A673 (cell line): ENCODE results near the gene GRIK2. TPM values are rescaled to one million over a fixed set of nuclear protein-coding genes. Genes with fewer than 3 reads are reported as not detected.

Experiments
- BruUV-seq: library from RNA; stranded (reverse); fragments of 400-500 nt; replicated peaks from 2 replicates; lab custom pipeline; 2021; lab: Mats Ljungman, UMichigan
- CTCF ChIA-PET: fragments of 300-600 bp; sonication (Branson Sonifier 250); formaldehyde crosslinking; loops from one replicate; lab custom pipeline; 2022; ENCODE audit warnings: antibody characterized with exemption; lab: Charles Lee
- POLR2A ChIA-PET: fragments of 300-600 bp; sonication (Branson Sonifier 250); formaldehyde crosslinking; loops from one replicate; lab custom pipeline; 2022; ENCODE audit warnings: antibody characterized with exemption; ENCODE audit not compliant: low non-redundant PET; lab: Charles Lee
- DNase-seq: peaks from one replicate; pipeline ENCODE4 v3.0.0-alpha.2; 2015; ENCODE audit warnings: low spot score
- H3K27ac ChIP-seq: fragments of 200-600 bp; sonication (generic); 2 replicates; pipeline ENCODE4 v1.5.1; 2016; ENCODE audit warnings: mixed run types, low read depth, mild to moderate bottlenecking, mixed read lengths, antibody characterized with exemption, low read length; ENCODE audit not compliant: poor library complexity, severe bottlenecking
- H3K27me3 ChIP-seq: fragments of 200-600 bp; sonication (generic); replicated peaks from 2 replicates; pipeline ENCODE4 v1.6.1; 2017; ENCODE audit warnings: mixed run types, low read depth, mild to moderate bottlenecking, mixed read lengths, antibody characterized with exemption, low read length; ENCODE audit not compliant: insufficient read depth, poor library complexity
- H3K36me3 ChIP-seq: fragments of 200-600 bp; sonication (generic); 2 replicates; pipeline ENCODE4 v1.6.1; 2016; ENCODE audit warnings: mixed run types, mild to moderate bottlenecking, mixed read lengths, antibody characterized with exemption, low read length; ENCODE audit not compliant: insufficient read depth, poor library complexity, severe bottlenecking
- H3K4me1 ChIP-seq: fragments of 200-600 bp; sonication (generic); 2 replicates; pipeline ENCODE4 v1.6.1; 2017; ENCODE audit warnings: mixed run types, mild to moderate bottlenecking, mixed read lengths, antibody characterized with exemption, low read length; ENCODE audit not compliant: insufficient read depth, poor library complexity, severe bottlenecking
- H3K4me3 ChIP-seq: fragments of 200-600 bp; sonication (generic); 2 replicates; pipeline ENCODE4 v1.5.1; 2016; ENCODE audit warnings: low read depth, mixed run types, mild to moderate bottlenecking, mixed read lengths, low read length; ENCODE audit not compliant: poor library complexity, severe bottlenecking
- H3K9me3 ChIP-seq: fragments of 200-600 bp; sonication (generic); 2 replicates; pipeline ENCODE4 v1.6.1; 2016; ENCODE audit warnings: mixed run types, low read depth, mild to moderate bottlenecking, mixed read lengths, antibody characterized with exemption, low read length; ENCODE audit not compliant: poor library complexity, severe bottlenecking
- CTCF ChIP-seq: fragments of 300-800, 200-600 bp; sonication (generic); conservative IDR thresholded peaks from 2 replicates; pipeline ENCODE4 v1.5.1; 2017; ENCODE audit warnings: low read depth, mild to moderate bottlenecking, antibody characterized with exemption, low read length, moderate library complexity, mixed read lengths
- EZH2 ChIP-seq: fragments of 200-600 bp; sonication (generic); IDR thresholded peaks from 2 replicates; pipeline ENCODE4 v1.6.1; 2017; ENCODE audit warnings: borderline replicate concordance, low read depth, mild to moderate bottlenecking, mixed read lengths, antibody characterized with exemption, low read length; ENCODE audit not compliant: poor library complexity, severe bottlenecking
- intact Hi-C: fragments of 100-400 bp; cut with micrococcal nuclease; formaldehyde crosslinking; loops from one replicate; pipeline ENCODE4 v1.10.0; 2022; ENCODE audit not compliant: unreplicated experiment
- total RNA-seq: library from RNA; stranded (reverse); gene quantifications from 2 replicates; pipeline ENCODE4 v1.2.3, GENCODE V29; 2021

GRIK2 gene
- total RNA-seq, 1 experiment from 2014 or later = 62.1 TPM

- Histone ChIP-seq H3K27me3 (no peaks in the 10 kb centered on the region), H3K27ac (no peak overlapping the region), H3K4me1 (no peaks in the 10 kb centered on the region), H3K4me3 (no peak overlapping the region), H3K9me3 (peaks cover 24% of the 10 kb centered on the region), H3K36me3 (no peaks in the 10 kb centered on the region)
- ChIA-PET CTCF (no interaction called here), POLR2A (no interaction called here)
- no TSS peak for BruUV-seq
- no peak for TF ChIP-seq CTCF
- no peak for TF ChIP-seq EZH2
- DNase-seq = no peak
- intact Hi-C loops = no loop called here
Measured at GRCh38 chr6:101826678-101827077, 433.2 kb downstream of the GRIK2 start.

- intact Hi-C loops = no loop called here
- TF ChIP-seq CTCF = no peak
- no peak for TF ChIP-seq EZH2
- Histone ChIP-seq H3K27ac (no peak overlapping the region), H3K9me3 (peaks cover 24% of the 10 kb centered on the region), H3K4me1 (no peaks in the 10 kb centered on the region), H3K36me3 (no peaks in the 10 kb centered on the region), H3K27me3 (no peaks in the 10 kb centered on the region), H3K4me3 (no peak overlapping the region)
- CTCF ChIA-PET = no interaction called here
- BruUV-seq = no TSS peak
- POLR2A ChIA-PET = no interaction called here
- no peak for DNase-seq
Measured at GRCh38 chr6:101830501-101831031, 437.1 kb downstream of the GRIK2 start.

- CTCF ChIA-PET = no interaction called here
- no TSS peak for BruUV-seq
Measured at GRCh38 chr6:101832371-101832770, 438.9 kb downstream of the GRIK2 start.

More at GRCh38 chr6:101832371-101832770, 438.9 kb downstream of the GRIK2 start:
- Histone ChIP-seq H3K36me3 (no peaks in the 10 kb centered on the region), H3K4me1 (no peaks in the 10 kb centered on the region), H3K27me3 (no peaks in the 10 kb centered on the region), H3K4me3 (no peak overlapping the region), H3K27ac (no peak overlapping the region), H3K9me3 (peaks cover 24% of the 10 kb centered on the region)
- DNase-seq = no peak
- intact Hi-C loops = no loop called here
- no peak for TF ChIP-seq EZH2
- TF ChIP-seq CTCF = no peak
- POLR2A ChIA-PET = no interaction called here
